Upper lobe of left lung (tissue), 6 donors: ENCODE data around the gene OGFOD3. TPM values are rescaled to one million over a fixed set of nuclear protein-coding genes. Genes with fewer than 3 reads are reported as not detected.

Experiments
- ATAC-seq, 2 donors: fragments of 200-7000 bp; cut with Tn5 transposase; one replicate each; pipeline ENCODE4 v1.9.1; 2022; ENCODE audit warnings: mild to moderate bottlenecking in 2 of 2, moderate library complexity in 2 of 2; ENCODE audit not compliant: low FRiP score in 2 of 2
- DNase-seq, 2 donors: peaks; one replicate each; pipeline ENCODE4 v3.0.0-alpha.2; 2019 to 2020
- H3K27ac ChIP-seq, 4 donors: fragments of 200-600 bp; sonication (generic); one replicate each; pipeline ENCODE4 v1.5.1; 2016 to 2019
- H3K27me3 ChIP-seq, 4 donors: fragments of 200-600 bp; sonication (generic); one replicate each; pipeline ENCODE4 v1.5.1; 2017 to 2019
- H3K36me3 ChIP-seq, 4 donors: fragments of 200-600 bp; sonication (generic); one replicate each; pipeline ENCODE4 v1.5.1; 2016 to 2019
- H3K4me1 ChIP-seq, 4 donors: fragments of 200-600 bp; sonication (generic); one replicate each; pipeline ENCODE4 v1.5.1; 2018 to 2019
- H3K4me3 ChIP-seq, 4 donors: fragments of 200-600 bp; sonication (generic); one replicate each; pipeline ENCODE4 v1.5.1; 2017 to 2019; ENCODE audit warnings: mild to moderate bottlenecking in 2 of 4, moderate library complexity in 1 of 4
- H3K9me3 ChIP-seq, 4 donors: fragments of 200-600 bp; sonication (generic); one replicate each; pipeline ENCODE4 v1.5.1; 2018 to 2019
- EP300 ChIP-seq, 4 donors: sonication (generic); formaldehyde crosslinking; IDR thresholded peaks; one replicate each; pipeline ENCODE4 v1.5.1; 2017; ENCODE audit warnings: antibody characterized with exemption in 4 of 4, control low read depth in 2 of 4
- POLR2A ChIP-seq, 4 donors: fragments of 450-650 bp; IDR thresholded peaks; one replicate each; pipeline ENCODE4 v1.5.1; 2016 to 2017; ENCODE audit warnings: antibody characterized with exemption in 4 of 4, mild to moderate bottlenecking in 2 of 4
- POLR2AphosphoS5 ChIP-seq, 2 donors: sonication (generic); formaldehyde crosslinking; IDR thresholded peaks; one replicate each; pipeline ENCODE4 v1.5.1; 2017; ENCODE audit warnings: antibody characterized with exemption in 2 of 2
- WGBS, 2 donors: methylation state at CpG; one replicate each; pipeline ENCODE4 v1.1.5; 2017 to 2018; 5-methylcytosine and 5-hydroxymethylcytosine counted together
- total RNA-seq, 6 donors: library from RNA; depleted of rRNA in 4 of 6; stranded (reverse); fragments of >200 nt in 4 of 6; gene quantifications; one replicate each; pipeline versions ENCODE4 v1.1.0 to v1.2.1, GENCODE V29; 2016 to 2021
- TF ChIP-seq, protein P1 (sequence below), 6 experiments: fragments of 450-650 bp in 4 of 6; fragments of 200-600 bp in 2 of 6; sonication (generic) in 2 of 6; IDR thresholded peaks; one replicate each; pipeline ENCODE4 v1.5.1; 2016 to 2019; ENCODE audit warnings: antibody characterized with exemption in 6 of 6
- donor health status: DM: no; HTN: no; CAD: no; lungs with moderate emphysema.
- donor health status: DM: no; HTN: yes; CAD: no; lungs with severe emphysema.

The OGFOD3 gene
- total RNA-seq, 6 donors from 2014 or later = 20.0 to 76.9 (median 38.2) TPM

DNA sequence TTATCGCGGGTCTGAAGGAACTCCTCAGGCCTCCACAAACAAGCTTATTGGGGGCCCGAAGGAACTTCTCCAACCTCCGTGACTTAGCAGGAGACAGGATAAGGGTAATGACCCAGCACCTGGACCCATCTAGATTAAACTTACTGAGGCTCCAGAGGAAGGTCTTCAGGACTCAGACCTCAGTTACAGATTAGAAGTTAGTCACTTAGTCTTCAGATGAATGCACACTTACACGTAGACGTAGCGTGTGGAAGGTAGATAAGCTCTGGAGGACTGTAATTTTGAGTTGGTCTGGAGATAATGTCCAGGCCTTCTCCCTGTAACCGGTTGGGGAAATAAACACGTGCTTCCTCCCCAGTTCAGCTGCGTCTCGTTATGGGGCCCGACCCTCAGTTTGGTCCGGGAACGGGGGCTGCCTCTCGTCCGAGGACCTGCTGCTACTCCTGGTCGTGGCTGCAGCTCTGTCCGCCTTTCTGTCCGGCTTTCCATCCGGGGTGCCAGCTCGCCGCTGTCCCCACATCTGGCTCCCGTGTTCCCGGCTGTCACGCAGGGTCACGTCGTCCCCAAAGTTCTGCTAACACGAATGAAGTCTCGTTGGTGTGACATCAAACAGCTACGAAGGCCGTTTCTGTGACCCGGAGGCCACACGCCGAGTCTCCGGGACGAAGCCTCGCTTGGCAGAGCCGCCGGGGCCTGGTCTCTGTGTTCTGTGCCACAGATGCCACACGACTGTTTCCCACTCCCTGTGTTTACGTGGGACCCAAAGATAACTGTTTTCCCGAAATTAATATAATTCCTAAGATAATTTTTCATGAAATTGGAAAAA is 73.0 kb downstream of the OGFOD3 start:
- ATAC-seq (no peak), DNase-seq (peak in 1 of 2 donors; percentile 72)
- Histone ChIP-seq H3K4me3 (no peak overlapping the region), H3K27ac (no peak overlapping the region), H3K4me1 (no peaks in the 10 kb centered on the region), H3K9me3 (no peaks in the 10 kb centered on the region), H3K36me3 (no peaks in the 10 kb centered on the region), H3K27me3 (no peaks in the 10 kb centered on the region)
- WGBS, 2 donors = 79 to 88% methylated on average over 23 to 42 of the region's 42 CpGs
- TF ChIP-seq POLR2AphosphoS5 (IDR thresholded peaks at IDR 0.05) (no peak), POLR2A (IDR thresholded peaks at IDR 0.05) (no peak), EP300 (IDR thresholded peaks at IDR 0.05) (no peak)
- TF ChIP-seq, protein P1, sequence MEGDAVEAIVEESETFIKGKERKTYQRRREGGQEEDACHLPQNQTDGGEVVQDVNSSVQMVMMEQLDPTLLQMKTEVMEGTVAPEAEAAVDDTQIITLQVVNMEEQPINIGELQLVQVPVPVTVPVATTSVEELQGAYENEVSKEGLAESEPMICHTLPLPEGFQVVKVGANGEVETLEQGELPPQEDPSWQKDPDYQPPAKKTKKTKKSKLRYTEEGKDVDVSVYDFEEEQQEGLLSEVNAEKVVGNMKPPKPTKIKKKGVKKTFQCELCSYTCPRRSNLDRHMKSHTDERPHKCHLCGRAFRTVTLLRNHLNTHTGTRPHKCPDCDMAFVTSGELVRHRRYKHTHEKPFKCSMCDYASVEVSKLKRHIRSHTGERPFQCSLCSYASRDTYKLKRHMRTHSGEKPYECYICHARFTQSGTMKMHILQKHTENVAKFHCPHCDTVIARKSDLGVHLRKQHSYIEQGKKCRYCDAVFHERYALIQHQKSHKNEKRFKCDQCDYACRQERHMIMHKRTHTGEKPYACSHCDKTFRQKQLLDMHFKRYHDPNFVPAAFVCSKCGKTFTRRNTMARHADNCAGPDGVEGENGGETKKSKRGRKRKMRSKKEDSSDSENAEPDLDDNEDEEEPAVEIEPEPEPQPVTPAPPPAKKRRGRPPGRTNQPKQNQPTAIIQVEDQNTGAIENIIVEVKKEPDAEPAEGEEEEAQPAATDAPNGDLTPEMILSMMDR (IDR thresholded peaks at IDR 0.05) = no peak

DNA sequence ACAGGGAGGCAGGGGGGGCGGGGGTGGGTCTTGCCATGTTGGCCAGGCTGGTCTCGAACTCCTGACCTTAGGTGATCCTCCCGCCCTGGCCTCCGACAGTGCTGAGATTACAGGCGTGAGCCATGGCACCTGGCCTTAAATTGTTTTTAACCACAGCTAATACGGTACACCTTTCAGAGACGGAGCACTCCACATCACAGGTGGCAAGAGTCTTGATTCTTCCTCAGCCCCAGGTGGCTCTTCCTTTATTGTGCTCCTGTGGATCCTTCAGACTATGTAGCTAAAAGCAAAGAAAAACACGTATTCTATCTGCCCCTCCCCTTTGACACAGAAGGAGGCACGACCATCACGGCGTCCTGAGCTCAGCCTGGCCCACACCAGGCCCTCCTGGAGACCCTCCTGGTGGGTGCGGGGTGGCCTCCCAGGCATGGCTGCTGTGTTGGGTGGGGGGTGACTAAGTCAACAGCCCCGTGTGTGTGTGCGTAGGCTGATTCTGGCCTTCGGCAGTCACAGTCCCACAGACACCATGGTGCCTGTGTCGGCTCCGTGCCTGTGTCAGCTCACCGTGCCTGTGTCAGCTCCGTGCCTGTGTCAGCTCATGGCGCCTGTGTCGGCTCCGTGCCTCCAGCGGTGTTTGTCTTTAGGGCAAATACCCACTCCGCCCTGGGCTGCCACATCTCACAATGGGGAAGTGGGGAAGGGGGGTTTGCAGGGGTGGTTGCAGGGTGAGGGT is 74.0 kb downstream of the OGFOD3 start:
- H3K4me1 ChIP-seq = peaks cover 3 to 4% (median 4%) of the 10 kb centered on the region in 4 donors
- H3K4me3 ChIP-seq = no peak overlapping the region
- no peaks in the 10 kb centered on the region for H3K27me3 ChIP-seq
- ATAC-seq (no peak), DNase-seq (peak in 1 of 2 donors; percentile 65)
- WGBS, 2 donors = 83 to 88% methylated on average over 12 to 22 of the region's 24 CpGs
- H3K27ac ChIP-seq = peak overlapping the region in 1 of 4 donors; percentile 5
- no peak for TF ChIP-seq EP300 (IDR thresholded peaks at IDR 0.05)
- TF ChIP-seq, protein P1 (IDR thresholded peaks at IDR 0.05) = no peak
- TF ChIP-seq POLR2A (IDR thresholded peaks at IDR 0.05) = no peak
- TF ChIP-seq POLR2AphosphoS5 (IDR thresholded peaks at IDR 0.05) = no peak
- no peaks in the 10 kb centered on the region for H3K36me3 ChIP-seq
- H3K9me3 ChIP-seq = no peaks in the 10 kb centered on the region

DNA sequence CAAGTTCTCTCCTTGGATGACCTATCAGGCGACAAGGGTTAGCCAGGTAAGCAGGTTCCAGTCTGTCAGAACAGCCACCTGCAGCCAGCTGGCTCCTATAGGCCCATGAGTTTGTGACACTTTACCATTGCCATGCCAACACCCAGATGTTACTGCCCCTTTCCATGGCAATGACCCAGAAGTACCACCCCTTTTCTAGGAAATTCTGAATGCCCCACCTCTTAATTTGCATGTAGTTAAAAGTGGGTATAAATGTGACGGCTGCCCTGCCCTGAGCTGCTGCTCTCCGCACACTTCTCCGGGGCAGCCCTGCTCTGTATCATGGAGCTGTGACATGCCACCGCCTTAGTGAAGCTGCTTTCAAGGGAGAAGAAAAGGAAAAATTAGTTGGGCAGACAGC is 74.8 kb downstream of the OGFOD3 start:
- Histone ChIP-seq H3K36me3 (no peaks in the 10 kb centered on the region), H3K27me3 (no peaks in the 10 kb centered on the region), H3K4me1 (peaks cover 6 to 11% (median 10%) of the 10 kb centered on the region in 4 donors), H3K9me3 (no peaks in the 10 kb centered on the region), H3K4me3 (no peak overlapping the region), H3K27ac (no peak overlapping the region)
- ATAC-seq (no peak), DNase-seq (no peak)
- TF ChIP-seq POLR2AphosphoS5 (IDR thresholded peaks at IDR 0.05) = no peak
- TF ChIP-seq EP300 (IDR thresholded peaks at IDR 0.05) = no peak
- 91 to 93% methylated on average over 5 of the region's 5 CpGs for WGBS, 2 donors

DNA sequence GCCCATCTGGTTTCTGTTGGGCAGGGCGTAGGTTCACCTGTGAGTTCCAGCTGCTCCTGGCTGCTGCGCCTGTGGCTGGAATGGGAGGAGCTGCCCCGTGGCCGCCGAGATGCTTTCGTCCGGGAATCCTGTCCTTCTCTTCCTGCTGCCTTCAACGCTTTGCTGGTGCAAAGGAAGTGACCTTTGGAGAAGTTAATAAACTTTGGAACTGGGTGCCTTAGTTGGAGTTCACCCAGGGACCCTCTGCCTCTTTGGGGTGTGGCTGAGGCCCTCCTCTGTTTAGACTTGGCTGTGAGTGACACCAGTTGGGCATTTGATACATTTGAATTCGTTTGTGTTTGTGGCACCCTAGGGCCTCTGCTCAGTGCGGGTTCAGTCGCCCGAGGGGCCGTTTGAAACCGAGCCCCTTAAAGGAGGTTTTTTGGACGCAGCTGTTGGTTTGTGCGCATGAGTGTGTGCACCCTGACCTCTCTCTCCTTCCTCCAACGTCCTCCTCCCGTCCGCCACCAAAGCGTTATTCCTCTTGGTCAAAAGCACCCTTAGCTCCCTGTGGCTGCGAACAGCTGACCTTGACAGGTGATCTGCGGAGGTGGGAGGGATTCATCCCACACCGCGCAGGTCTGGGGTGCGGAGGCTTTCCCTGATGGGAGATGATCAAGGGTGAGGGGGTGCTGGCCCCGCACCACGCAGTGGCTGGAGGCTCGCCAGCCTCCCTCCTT is 75.9 kb downstream of the OGFOD3 start:
- no peaks in the 10 kb centered on the region for H3K9me3 ChIP-seq
- no peaks in the 10 kb centered on the region for H3K36me3 ChIP-seq
- DNase-seq (peak in 1 of 2 donors; percentile 57), ATAC-seq (no peak)
- 72 to 85% methylated on average over 19 to 28 of the region's 28 CpGs for WGBS, 2 donors
- TF ChIP-seq, protein P1 (IDR thresholded peaks at IDR 0.05) = no peak
- no peak for TF ChIP-seq POLR2A (IDR thresholded peaks at IDR 0.05)
- H3K27me3 ChIP-seq = no peaks in the 10 kb centered on the region
- H3K27ac ChIP-seq = no peak overlapping the region
- H3K4me3 ChIP-seq = no peak overlapping the region
- peaks cover 6 to 15% (median 10%) of the 10 kb centered on the region in 4 donors for H3K4me1 ChIP-seq
